ENCODE measurements around the gene FAM124A.

DNA sequence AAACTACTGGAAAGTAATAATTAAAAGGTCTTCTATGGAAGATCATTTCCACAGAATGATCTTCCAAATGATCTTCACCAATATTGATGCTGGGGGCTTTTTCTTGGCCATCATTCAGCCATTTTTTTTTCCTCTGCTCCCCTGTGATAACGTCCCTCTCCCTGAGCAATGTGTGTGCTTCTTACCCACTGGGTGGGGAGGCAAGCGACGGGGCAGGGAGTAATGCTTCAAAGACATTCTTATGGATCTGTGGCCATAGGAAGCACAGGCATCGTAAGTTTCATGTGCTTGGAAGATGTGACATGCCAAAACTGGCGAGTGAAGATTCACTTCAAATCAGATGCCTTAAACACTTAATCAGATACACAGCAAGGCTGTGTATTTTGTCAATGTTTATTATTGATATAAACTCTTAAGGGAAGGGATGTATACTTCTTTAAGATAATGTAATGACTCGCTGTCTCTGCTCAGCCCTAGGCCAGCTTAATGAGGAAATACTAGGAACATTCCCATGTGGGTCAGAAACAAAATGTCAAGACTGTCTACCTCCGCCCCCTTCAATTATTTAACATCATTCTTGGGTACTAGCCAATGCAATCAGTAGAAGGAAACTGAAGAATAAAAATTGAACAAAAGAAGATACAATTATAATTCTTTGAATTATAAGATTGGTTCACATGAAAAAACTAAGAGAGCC lies 83.2 kb downstream of the FAM124A start:
- TF ChIP-seq, protein P1, sequence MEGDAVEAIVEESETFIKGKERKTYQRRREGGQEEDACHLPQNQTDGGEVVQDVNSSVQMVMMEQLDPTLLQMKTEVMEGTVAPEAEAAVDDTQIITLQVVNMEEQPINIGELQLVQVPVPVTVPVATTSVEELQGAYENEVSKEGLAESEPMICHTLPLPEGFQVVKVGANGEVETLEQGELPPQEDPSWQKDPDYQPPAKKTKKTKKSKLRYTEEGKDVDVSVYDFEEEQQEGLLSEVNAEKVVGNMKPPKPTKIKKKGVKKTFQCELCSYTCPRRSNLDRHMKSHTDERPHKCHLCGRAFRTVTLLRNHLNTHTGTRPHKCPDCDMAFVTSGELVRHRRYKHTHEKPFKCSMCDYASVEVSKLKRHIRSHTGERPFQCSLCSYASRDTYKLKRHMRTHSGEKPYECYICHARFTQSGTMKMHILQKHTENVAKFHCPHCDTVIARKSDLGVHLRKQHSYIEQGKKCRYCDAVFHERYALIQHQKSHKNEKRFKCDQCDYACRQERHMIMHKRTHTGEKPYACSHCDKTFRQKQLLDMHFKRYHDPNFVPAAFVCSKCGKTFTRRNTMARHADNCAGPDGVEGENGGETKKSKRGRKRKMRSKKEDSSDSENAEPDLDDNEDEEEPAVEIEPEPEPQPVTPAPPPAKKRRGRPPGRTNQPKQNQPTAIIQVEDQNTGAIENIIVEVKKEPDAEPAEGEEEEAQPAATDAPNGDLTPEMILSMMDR (IDR thresholded peaks at IDR 0.05; ENCODE audit: control extremely low read depth in 1 of 3, insufficient read depth in 1 of 3, low read depth in 1 of 3, low read length in 3 of 3) = no peak
- no peak for TF ChIP-seq SIRT6 (IDR thresholded peaks at IDR 0.05; ENCODE audit: low read length)
- TF ChIP-seq MAFK (IDR thresholded peaks at IDR 0.05; ENCODE audit: low read depth, low read length) = no peak
- TF ChIP-seq POLR2AphosphoS5 (IDR thresholded peaks at IDR 0.05; ENCODE audit: low read depth, low read length) = no peak
- TF ChIP-seq BRCA1 (IDR thresholded peaks at IDR 0.05; ENCODE audit: low read depth, low read length) = no peak
- no peak for TF ChIP-seq SUZ12 (IDR thresholded peaks at IDR 0.05; ENCODE audit: low read length)
- TF ChIP-seq CBX8 (IDR thresholded peaks at IDR 0.05; ENCODE audit: borderline replicate concordance, low read depth, low read length) = no peak
- TF ChIP-seq, protein P2, sequence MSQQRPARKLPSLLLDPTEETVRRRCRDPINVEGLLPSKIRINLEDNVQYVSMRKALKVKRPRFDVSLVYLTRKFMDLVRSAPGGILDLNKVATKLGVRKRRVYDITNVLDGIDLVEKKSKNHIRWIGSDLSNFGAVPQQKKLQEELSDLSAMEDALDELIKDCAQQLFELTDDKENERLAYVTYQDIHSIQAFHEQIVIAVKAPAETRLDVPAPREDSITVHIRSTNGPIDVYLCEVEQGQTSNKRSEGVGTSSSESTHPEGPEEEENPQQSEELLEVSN (IDR thresholded peaks at IDR 0.05) = no peak
- no peak for TF ChIP-seq NANOG (IDR thresholded peaks at IDR 0.05; ENCODE audit: insufficient read depth, low read depth, low read length, poor library complexity, severe bottlenecking)
- no peak for TF ChIP-seq RAD21 (IDR thresholded peaks at IDR 0.05 in 1 of 2, conservative IDR thresholded peaks at IDR 0.05 in 1 of 2; ENCODE audit: low read depth in 2 of 2, low read length in 2 of 2)
- TF ChIP-seq, protein P3, sequence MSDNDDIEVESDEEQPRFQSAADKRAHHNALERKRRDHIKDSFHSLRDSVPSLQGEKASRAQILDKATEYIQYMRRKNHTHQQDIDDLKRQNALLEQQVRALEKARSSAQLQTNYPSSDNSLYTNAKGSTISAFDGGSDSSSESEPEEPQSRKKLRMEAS (IDR thresholded peaks at IDR 0.05) = no peak
- no peak for TF ChIP-seq EP300 (IDR thresholded peaks at IDR 0.05; ENCODE audit: borderline replicate concordance in 1 of 2, low read depth in 2 of 2, low read length in 2 of 2)
- no peak for TF ChIP-seq TCF12 (IDR thresholded peaks at IDR 0.05; ENCODE audit: low read depth, low read length)

Data from H1 (cell line).